Smooth muscle cell (in vitro differentiated cells): ENCODE measurements around the gene NOS3. TPM values are rescaled to one million over a fixed set of nuclear protein-coding genes. Genes with fewer than 3 reads are reported as not detected.

Experiments
- DNase-seq: peaks from one replicate; lab custom pipeline; 2025; ENCODE audit not compliant: unreplicated experiment; lab: John Stamatoyannopoulos, UW
- H2AFZ ChIP-seq: fragments of 200-600 bp; sonication (generic); 2 replicates; pipeline ENCODE4 v1.6.0; 2016; ENCODE audit warnings: antibody characterized with exemption, low read depth, mild to moderate bottlenecking
- H3F3A ChIP-seq: fragments of 200-600 bp; sonication (generic); 2 replicates; pipeline ENCODE4 v1.6.0; 2017; ENCODE audit warnings: antibody characterized with exemption, low read depth
- H3K27ac ChIP-seq: fragments of 200-600 bp; sonication (generic); 2 replicates; pipeline ENCODE4 v1.5.1; 2016; ENCODE audit warnings: low read depth, mild to moderate bottlenecking
- H3K27me3 ChIP-seq: fragments of 200-600 bp; sonication (generic); 2 replicates; pipeline ENCODE4 v1.6.1; 2016; ENCODE audit warnings: low read depth, mild to moderate bottlenecking
- H3K36me3 ChIP-seq: fragments of 200-600 bp; sonication (generic); 2 replicates; pipeline ENCODE4 v1.5.1; 2016; ENCODE audit warnings: low read depth
- H3K4me1 ChIP-seq: fragments of 200-600 bp; sonication (generic); 2 replicates; pipeline ENCODE4 v1.5.1; 2016; ENCODE audit warnings: low read depth
- H3K4me2 ChIP-seq: fragments of 200-600 bp; sonication (generic); 2 replicates; pipeline ENCODE4 v1.6.0; 2016; ENCODE audit warnings: mild to moderate bottlenecking
- H3K4me3 ChIP-seq: fragments of 200-600 bp; sonication (generic); 2 replicates; pipeline ENCODE4 v1.5.1; 2016; ENCODE audit warnings: mild to moderate bottlenecking
- H3K79me2 ChIP-seq: fragments of 200-600 bp; sonication (generic); 2 replicates; pipeline ENCODE4 v1.6.0; 2016; ENCODE audit warnings: low read depth, mild to moderate bottlenecking
- H3K9ac ChIP-seq: fragments of 200-600 bp; sonication (generic); 2 replicates; pipeline ENCODE4 v1.6.0; 2016; ENCODE audit warnings: low read depth
- H3K9me3 ChIP-seq: fragments of 200-600 bp; sonication (generic); replicated peaks from 2 replicates; pipeline ENCODE4 v1.5.1; 2016; ENCODE audit warnings: low read depth
- H4K20me1 ChIP-seq: fragments of 200-600 bp; sonication (generic); 2 replicates; pipeline ENCODE4 v1.6.0; 2016; ENCODE audit warnings: low read depth
- CTCF ChIP-seq: fragments of 200-600 bp; sonication (generic); IDR thresholded peaks from 2 replicates; pipeline ENCODE4 v1.5.1; 2017; ENCODE audit warnings: borderline replicate concordance, mild to moderate bottlenecking, antibody characterized with exemption; ENCODE audit not compliant: insufficient read depth, poor library complexity, severe bottlenecking
- WGBS: methylation state at CpG from one replicate; pipeline ENCODE4 v1.1.7; 2016; ENCODE audit warnings: low lambda C conversion rate; 5-methylcytosine and 5-hydroxymethylcytosine counted together
- polyA plus RNA-seq: library from polyadenylated mRNA; unstranded; fragments of >200 nt; fragmentation: Nextera tagmentation; extraction: Ambion mirVana; gene quantifications from 2 replicates; pipeline ENCODE4 v1.2.1, GENCODE V29; 2016
- total RNA-seq: library from RNA; depleted of rRNA; stranded (reverse); fragments of >200 nt; gene quantifications from 2 replicates; pipeline ENCODE4 v1.2.3, GENCODE V29; 2014

Gene NOS3
- total and polyA plus RNA-seq, 2 experiments from 2014 or later = 3.4 to 11.7 TPM

- H3K4me1 ChIP-seq = peaks cover 33% of the 10 kb centered on the region
- peaks cover 13% of the 10 kb centered on the region for H3K79me2 ChIP-seq
- under 1% methylated on average over 30 of the region's 30 CpGs for WGBS
Measured at GRCh38 chr7:151057506-151057988, 66.7 kb downstream of the NOS3 start, which contains the start of gene CDK5. Gene CDK5, minus strand, starts transcription at chr7:151057897. Its CDS starts 49 bp downstream, at chr7:151057848.

GRCh38 chr7:151057989-151058780 lies 67.4 kb downstream of the NOS3 start:
- Histone ChIP-seq H3K27ac (peak overlapping the region; percentile 95), H3K9ac (peak overlapping the region; percentile 72), H3K9me3 (no peaks in the 10 kb centered on the region), H3K36me3 (no peaks in the 10 kb centered on the region), H3F3A (peaks cover 10% of the 10 kb centered on the region), H3K4me2 (peak overlapping the region; percentile 94), H2AFZ (peak overlapping the region; percentile 71), H4K20me1 (peaks cover 30% of the 10 kb centered on the region), H3K4me1 (peaks cover 36% of the 10 kb centered on the region), H3K4me3 (peak overlapping the region; percentile 74), H3K79me2 (peaks cover 13% of the 10 kb centered on the region), H3K27me3 (no peaks in the 10 kb centered on the region)
- 4% methylated on average over 44 of the region's 46 CpGs for WGBS
- TF ChIP-seq CTCF = no peak
- DNase-seq = peak; percentile 86

More at GRCh38 chr7:151057506-151057988, 66.7 kb downstream of the NOS3 start, which contains the start of gene CDK5:
- TF ChIP-seq CTCF = no peak
- DNase-seq = no peak
- no peaks in the 10 kb centered on the region for H3K9me3 ChIP-seq
- H3K36me3 ChIP-seq = no peaks in the 10 kb centered on the region
- peak within 1 kb of the TSS; percentile 74 for H3K4me3 ChIP-seq
- H3K4me2 ChIP-seq = peak within 1 kb of the TSS; percentile 94
- peaks cover 6% of the 10 kb centered on the region for H3F3A ChIP-seq
- H2AFZ ChIP-seq = peak within 1 kb of the TSS; percentile 71
- H3K27me3 ChIP-seq = no peaks in the 10 kb centered on the region
- H3K27ac ChIP-seq = peak within 1 kb of the TSS; percentile 95
- H4K20me1 ChIP-seq = peaks cover 25% of the 10 kb centered on the region
- H3K9ac ChIP-seq = peak within 1 kb of the TSS; percentile 72

GRCh38 chr7:151058781-151059366 lies 68.1 kb downstream of the NOS3 start:
- DNase-seq = no peak
- Histone ChIP-seq H3K9ac (peak overlapping the region; percentile 72), H4K20me1 (peaks cover 36% of the 10 kb centered on the region), H3K36me3 (no peaks in the 10 kb centered on the region), H2AFZ (no peak overlapping the region), H3K4me3 (peak overlapping the region; percentile 74), H3K4me1 (peaks cover 36% of the 10 kb centered on the region), H3K79me2 (peaks cover 18% of the 10 kb centered on the region), H3K27me3 (no peaks in the 10 kb centered on the region), H3K27ac (peak overlapping the region; percentile 95), H3K4me2 (peak overlapping the region; percentile 94), H3K9me3 (no peaks in the 10 kb centered on the region), H3F3A (peaks cover 10% of the 10 kb centered on the region)
- 8% methylated on average over 18 of the region's 18 CpGs for WGBS
- no peak for TF ChIP-seq CTCF
